Neural cell (in vitro differentiated cells): ENCODE data around the gene STX1A. TPM values are rescaled to one million over a fixed set of nuclear protein-coding genes. Genes with fewer than 3 reads are reported as not detected.

Source experiments
- H2AFZ ChIP-seq: fragments of 200-600, 300-800 bp; sonication (generic), shearing (Covaris generic); 2 replicates; pipeline ENCODE4 v1.6.0; 2014; ENCODE audit warnings: low read depth, mild to moderate bottlenecking, antibody characterized with exemption, low read length, moderate library complexity
- H3F3A ChIP-seq: fragments of 200-600 bp; shearing (Covaris generic); 2 replicates; pipeline ENCODE4 v1.6.1; 2016; ENCODE audit warnings: mild to moderate bottlenecking, moderate library complexity, mixed read lengths, antibody characterized with exemption, low read length; ENCODE audit not compliant: insufficient read depth, poor library complexity, severe bottlenecking
- H3K27ac ChIP-seq: fragments of 200-600, 300-800 bp; sonication (generic), shearing (Covaris generic); 2 replicates; pipeline ENCODE4 v1.5.1; 2014; ENCODE audit warnings: mild to moderate bottlenecking, low read length, moderate library complexity
- H3K27me3 ChIP-seq: fragments of 300-800, 200-600 bp; sonication (generic), shearing (Covaris generic); 2 replicates; pipeline ENCODE4 v1.6.0; 2014; ENCODE audit warnings: mild to moderate bottlenecking, low read depth, low read length, moderate library complexity; ENCODE audit not compliant: insufficient read depth
- H3K36me3 ChIP-seq: fragments of 300-800, 200-600 bp; sonication (generic), shearing (Covaris generic); 2 replicates; pipeline ENCODE4 v1.5.1; 2014; ENCODE audit warnings: mild to moderate bottlenecking, antibody characterized with exemption, low read length, moderate library complexity; ENCODE audit not compliant: insufficient read depth
- H3K4me2 ChIP-seq: fragments of 300-800, 200-600 bp; sonication (generic), shearing (Covaris generic); 2 replicates; pipeline ENCODE4 v1.6.0; 2014; ENCODE audit warnings: mild to moderate bottlenecking, low read length
- H3K4me3 ChIP-seq: fragments of 300-800, 200-600 bp; sonication (generic), shearing (Covaris generic); 2 replicates; pipeline ENCODE4 v1.5.1; 2014; ENCODE audit warnings: mild to moderate bottlenecking, low read length, moderate library complexity
- H3K79me2 ChIP-seq: fragments of 200-600 bp; shearing (Covaris generic); replicated peaks from 2 replicates; pipeline ENCODE4 v1.6.0; 2014; ENCODE audit warnings: mild to moderate bottlenecking, low read length, moderate library complexity; ENCODE audit not compliant: insufficient read depth
- H3K9ac ChIP-seq: fragments of 300-800, 200-600 bp; sonication (generic), shearing (Covaris generic); 2 replicates; pipeline ENCODE4 v1.6.1; 2016; ENCODE audit warnings: mild to moderate bottlenecking, low read length, mixed read lengths
- H3K9me2 ChIP-seq: fragments of 200-600 bp; shearing (Covaris generic); 2 replicates; pipeline ENCODE4 v1.6.1; 2016; ENCODE audit warnings: mild to moderate bottlenecking, low read length, mixed read lengths; ENCODE audit not compliant: insufficient read depth
- H3K9me3 ChIP-seq: fragments of 200-600, 300-800 bp; sonication (generic), shearing (Covaris generic); 2 replicates; pipeline ENCODE4 v1.6.1; 2016; ENCODE audit warnings: mild to moderate bottlenecking, mixed run types, low read length, moderate library complexity, mixed read lengths
- H4K20me1 ChIP-seq: fragments of 200-600 bp; shearing (Covaris generic); 2 replicates; pipeline ENCODE4 v1.6.1; 2016; ENCODE audit warnings: mild to moderate bottlenecking, mixed run types; ENCODE audit not compliant: insufficient read depth
- EP300 ChIP-seq: fragments of 450-650 bp; conservative IDR thresholded peaks from 2 replicates; pipeline ENCODE4 v1.6.1; 2014; ENCODE audit warnings: antibody characterized with exemption, mild to moderate bottlenecking, moderate library complexity; ENCODE audit not compliant: poor library complexity, severe bottlenecking
- EZH2 ChIP-seq: fragments of 200-600, 300-800 bp; shearing (Covaris generic), sonication (generic); IDR thresholded peaks from 2 replicates; pipeline ENCODE4 v1.6.1; 2014; ENCODE audit warnings: antibody characterized with exemption, low read length, borderline replicate concordance, mild to moderate bottlenecking; ENCODE audit not compliant: insufficient read depth, poor library complexity, severe bottlenecking
- MXI1 ChIP-seq: fragments of 450-650 bp; conservative IDR thresholded peaks from 2 replicates; pipeline ENCODE4 v1.6.1; 2014; ENCODE audit warnings: antibody characterized with exemption, mild to moderate bottlenecking; ENCODE audit not compliant: poor library complexity, severe bottlenecking
- POLR2AphosphoS5 ChIP-seq: IDR thresholded peaks from 2 replicates; pipeline ENCODE4 v1.6.1; 2012
- RAD21 ChIP-seq: fragments of 450-650 bp; conservative IDR thresholded peaks from 2 replicates; pipeline ENCODE4 v1.6.1; 2014; ENCODE audit warnings: antibody characterized with exemption, mild to moderate bottlenecking, moderate library complexity
- REST ChIP-seq: IDR thresholded peaks from 2 replicates; pipeline ENCODE4 v1.6.1; 2012; ENCODE audit warnings: borderline replicate concordance
- SMC3 ChIP-seq: fragments of 450-650 bp; conservative IDR thresholded peaks from 2 replicates; pipeline ENCODE4 v1.6.1; 2014; ENCODE audit warnings: antibody characterized with exemption, mild to moderate bottlenecking, moderate library complexity; ENCODE audit not compliant: poor library complexity
- TAF1 ChIP-seq: IDR thresholded peaks from 2 replicates; pipeline ENCODE4 v1.6.1; 2012; ENCODE audit warnings: low read depth
- polyA plus RNA-seq: library from polyadenylated mRNA; depleted of rRNA; stranded (reverse); fragments of >200 nt; gene quantifications from 2 replicates; pipeline ENCODE4 v1.2.3, GENCODE V29; 2014
- TF ChIP-seq, protein P1 (sequence below): fragments of 450-650 bp; IDR thresholded peaks from 2 replicates; pipeline ENCODE4 v1.5.1; 2014; ENCODE audit warnings: antibody characterized with exemption, mild to moderate bottlenecking, moderate library complexity; ENCODE audit not compliant: poor library complexity, severe bottlenecking

STX1A gene
- polyA plus RNA-seq, 1 donor from 2014 or later = 123 TPM

GRCh38 chr7:73700581-73701134, 18.8 kb downstream of the STX1A start:
- no peak overlapping the region for H2AFZ ChIP-seq
- no peak overlapping the region for H3K27ac ChIP-seq
- H4K20me1 ChIP-seq = no peaks in the 10 kb centered on the region
- no peaks in the 10 kb centered on the region for H3K36me3 ChIP-seq
- H3K4me2 ChIP-seq = no peak overlapping the region
- no peaks in the 10 kb centered on the region for H3K27me3 ChIP-seq
- no peaks in the 10 kb centered on the region for H3K79me2 ChIP-seq
- no peaks in the 10 kb centered on the region for H3K9me2 ChIP-seq
- no peaks in the 10 kb centered on the region for H3K9me3 ChIP-seq
- H3F3A ChIP-seq = no peaks in the 10 kb centered on the region
- TF ChIP-seq RAD21 (no peak), POLR2AphosphoS5 (no peak), SMC3 (no peak), TAF1 (no peak), EZH2 (no peak), REST (no peak)
- H3K9ac ChIP-seq = no peak overlapping the region
- H3K4me3 ChIP-seq = no peak overlapping the region

- Histone ChIP-seq H3K4me3 (no peak overlapping the region), H3K4me2 (no peak overlapping the region), H3K36me3 (no peaks in the 10 kb centered on the region), H3K27ac (no peak overlapping the region), H3F3A (no peaks in the 10 kb centered on the region), H3K9ac (no peak overlapping the region), H4K20me1 (no peaks in the 10 kb centered on the region), H3K79me2 (no peaks in the 10 kb centered on the region), H3K9me2 (no peaks in the 10 kb centered on the region), H2AFZ (no peak overlapping the region), H3K27me3 (no peaks in the 10 kb centered on the region), H3K9me3 (no peaks in the 10 kb centered on the region)
- TF ChIP-seq MXI1 = no peak
- TF ChIP-seq, protein P1, sequence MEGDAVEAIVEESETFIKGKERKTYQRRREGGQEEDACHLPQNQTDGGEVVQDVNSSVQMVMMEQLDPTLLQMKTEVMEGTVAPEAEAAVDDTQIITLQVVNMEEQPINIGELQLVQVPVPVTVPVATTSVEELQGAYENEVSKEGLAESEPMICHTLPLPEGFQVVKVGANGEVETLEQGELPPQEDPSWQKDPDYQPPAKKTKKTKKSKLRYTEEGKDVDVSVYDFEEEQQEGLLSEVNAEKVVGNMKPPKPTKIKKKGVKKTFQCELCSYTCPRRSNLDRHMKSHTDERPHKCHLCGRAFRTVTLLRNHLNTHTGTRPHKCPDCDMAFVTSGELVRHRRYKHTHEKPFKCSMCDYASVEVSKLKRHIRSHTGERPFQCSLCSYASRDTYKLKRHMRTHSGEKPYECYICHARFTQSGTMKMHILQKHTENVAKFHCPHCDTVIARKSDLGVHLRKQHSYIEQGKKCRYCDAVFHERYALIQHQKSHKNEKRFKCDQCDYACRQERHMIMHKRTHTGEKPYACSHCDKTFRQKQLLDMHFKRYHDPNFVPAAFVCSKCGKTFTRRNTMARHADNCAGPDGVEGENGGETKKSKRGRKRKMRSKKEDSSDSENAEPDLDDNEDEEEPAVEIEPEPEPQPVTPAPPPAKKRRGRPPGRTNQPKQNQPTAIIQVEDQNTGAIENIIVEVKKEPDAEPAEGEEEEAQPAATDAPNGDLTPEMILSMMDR = no peak
- no peak for TF ChIP-seq POLR2AphosphoS5
- TF ChIP-seq EZH2 = no peak
- no peak for TF ChIP-seq EP300
- no peak for TF ChIP-seq RAD21
- no peak for TF ChIP-seq REST
- no peak for TF ChIP-seq TAF1
- TF ChIP-seq SMC3 = no peak
Measured at GRCh38 chr7:73700069-73700423, 19.4 kb downstream of the STX1A start.
